ENCODE results near the gene TMEM272. TPM values are rescaled to one million over a fixed set of nuclear protein-coding genes. Genes with fewer than 3 reads are reported as not detected.

TMEM272 gene
- total and polyA plus RNA-seq, 2 of the 13 experiments (the other 11 are each of a cell fraction or from before 2014, with no cell fraction given): 0.37 to 0.62 TPM

- no peak for TF ChIP-seq CENPBD1 (CRISPR knock-in tag; IDR thresholded peaks at IDR 0.05; ENCODE audit: borderline replicate concordance, low read depth)
- TF ChIP-seq HOXA5 (CRISPR knock-in tag; IDR thresholded peaks at IDR 0.05): no peak
- TF ChIP-seq ZNF782 (CRISPR knock-in tag; IDR thresholded peaks at IDR 0.05; ENCODE audit: borderline replicate concordance): no peak
- TF ChIP-seq GMEB2 (CRISPR knock-in tag; IDR thresholded peaks at IDR 0.05; ENCODE audit: low read depth): no peak
- no peak for TF ChIP-seq ZNF775 (CRISPR knock-in tag; IDR thresholded peaks at IDR 0.05; ENCODE audit: borderline replicate concordance)
- no peak for TF ChIP-seq XBP1 (CRISPR knock-in tag; IDR thresholded peaks at IDR 0.05)
- TF ChIP-seq FOXC1 (CRISPR knock-in tag; IDR thresholded peaks at IDR 0.05; ENCODE audit: borderline replicate concordance): no peak
- no peak for TF ChIP-seq HCFC1 (IDR thresholded peaks at IDR 0.05; ENCODE audit: low read depth, low read length)
- TF ChIP-seq HNF1A (IDR thresholded peaks at IDR 0.05; ENCODE audit: low read depth): no peak
- TF ChIP-seq HNF1A (CRISPR knock-in tag; IDR thresholded peaks at IDR 0.05; ENCODE audit: borderline replicate concordance): 0 out of 2 replicates have a peak, but pooled peaks have one; percentile 29
- TF ChIP-seq ZNF232 (CRISPR knock-in tag; IDR thresholded peaks at IDR 0.05; ENCODE audit: borderline replicate concordance): peak; percentile 33; the same call in 1 of the 2 replicates
- TF ChIP-seq ZBTB46 (CRISPR knock-in tag; IDR thresholded peaks at IDR 0.05; ENCODE audit: borderline replicate concordance): no peak
- TF ChIP-seq SPEN (CRISPR knock-in tag; IDR thresholded peaks at IDR 0.05; ENCODE audit: low read depth): peak; percentile 58; the same call in 1 of the 2 replicates
- TF ChIP-seq GTF2F1 (IDR thresholded peaks at IDR 0.05; ENCODE audit: low read length): no peak
- TF ChIP-seq ZNF292 (CRISPR knock-in tag; IDR thresholded peaks at IDR 0.05; ENCODE audit: borderline replicate concordance, low read depth): no peak; the same call in 1 of the 2 replicates
- no peak for TF ChIP-seq ZNF326 (CRISPR knock-in tag; IDR thresholded peaks at IDR 0.05; ENCODE audit: borderline replicate concordance)
Measured at GRCh38 chr13:51764184-51765141, 80.5 kb downstream of the TMEM272 start (continued).

All from HepG2 (cell line).